ENCODE measurements around the gene GAPVD1.

- no peak for TF ChIP-seq EZH2 (optimal IDR thresholded peaks at IDR 0.05; ENCODE audit: low read depth, low read length)
- TF ChIP-seq CTCF (IDR thresholded peaks at IDR 0.05; ENCODE audit: low read length): no peak
- no peak for TF ChIP-seq EZH2phosphoT487 (IDR thresholded peaks at IDR 0.05; ENCODE audit: low read length)
Observed at GRCh38 chr9:125293134-125293533, 31.5 kb downstream of the GAPVD1 start.

Measured in MM.1S (cell line).